T47D (cell line): ENCODE measurements around the gene PRRT1.

Experiments used
- DNase-seq, 2 experiments: peaks; one replicate each; pipeline versions ENCODE4 v3.0.0 to v3.0.0-alpha.2; 2011 to 2012; ENCODE audit warnings: low read depth in 1 of 2, low spot score in 1 of 2
- JUND ChIP-seq: IDR thresholded peaks from 2 replicates; pipeline ENCODE4 v1.6.1; 2012; ENCODE audit warnings: low read depth
- in situ Hi-C: cut with HindIII; loops from 2 replicates; pipeline ENCODE4 v1.10.0; 2016; ENCODE audit warnings: low sequenced_read_pairs, low pct_unique_long_range_greater_than_20kb

The PRRT1 gene

DNA sequence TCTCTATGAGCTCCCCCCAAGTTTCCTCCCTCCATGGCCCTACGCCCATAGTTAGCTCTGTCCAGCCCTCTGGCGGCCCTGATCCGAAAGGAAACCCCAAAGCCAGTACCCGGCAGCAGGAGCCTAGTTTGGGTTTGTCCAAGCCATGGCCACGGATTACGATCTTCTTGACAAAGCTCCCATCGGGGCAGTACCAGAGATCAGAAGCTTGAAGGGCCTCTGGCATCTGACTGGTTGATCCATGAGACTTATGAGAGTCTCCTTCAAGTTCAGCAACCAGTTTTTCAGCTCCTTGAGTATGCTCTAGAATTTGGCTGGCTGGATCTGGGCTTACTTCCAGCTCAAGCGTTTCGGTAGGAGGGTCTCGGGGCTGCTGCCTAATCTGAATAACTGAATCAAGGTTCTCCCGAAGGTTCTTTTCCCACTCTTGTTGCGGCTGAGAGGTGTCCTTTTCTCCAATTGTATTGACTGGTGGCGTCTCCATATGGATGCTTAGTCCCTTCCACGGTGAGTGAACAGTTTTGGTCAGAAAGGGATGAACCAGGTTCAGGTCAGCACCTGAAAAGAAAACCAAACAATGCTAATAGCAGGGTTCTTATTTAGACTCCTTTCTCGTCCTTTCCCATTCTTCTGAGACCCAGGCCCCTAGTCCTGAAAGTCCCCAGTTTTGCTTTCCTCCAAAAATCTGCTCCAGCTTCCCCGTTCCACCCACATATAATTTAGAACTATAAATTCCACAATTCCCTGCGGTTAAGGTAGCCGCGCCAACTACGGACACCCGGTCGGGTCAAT lies 22.2 kb downstream of the PRRT1 start:
- in situ Hi-C loops, result no loop called here
- no peak for DNase-seq
- TF ChIP-seq JUND, result no peak

DNA sequence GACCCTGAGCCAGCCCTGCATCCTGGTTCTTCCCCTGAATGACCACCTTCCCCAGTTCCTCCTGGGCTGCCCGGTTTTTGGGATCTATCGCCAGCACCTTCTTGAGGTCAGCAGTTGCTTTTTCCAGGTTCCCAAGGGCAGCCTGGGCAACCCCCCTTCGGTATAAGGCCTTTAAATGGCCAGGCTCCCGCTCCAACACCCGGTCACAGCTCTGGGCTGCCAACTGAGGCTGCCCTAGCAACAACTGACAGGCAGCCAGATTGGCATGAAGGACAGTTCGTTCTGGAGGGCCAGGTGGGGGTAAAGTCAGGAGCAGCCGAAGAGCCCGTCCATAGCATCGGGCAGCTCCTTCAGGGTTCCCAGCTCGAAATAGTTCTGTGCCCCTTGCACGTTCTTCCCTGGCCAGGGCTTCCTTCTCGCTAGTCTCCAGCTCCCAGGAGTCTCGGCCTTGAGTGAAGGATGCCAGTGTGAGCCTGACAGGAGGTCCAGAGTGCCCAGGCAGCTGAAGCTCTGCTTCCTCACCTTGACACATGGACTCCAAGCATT lies 22.9 kb downstream of the PRRT1 start:
- in situ Hi-C loops, result no loop called here
- TF ChIP-seq JUND, result no peak
- no peak for DNase-seq

- TF ChIP-seq JUND, result no peak
- DNase-seq, result peak; percentile 96 to 100
- in situ Hi-C loops, result no loop called here
Observed at GRCh38 chr6:32127717-32128592, 23.8 kb downstream of the PRRT1 start, which contains the start of gene ATF6B. TSS of gene ATF6B (minus strand) at chr6:32128246. CDS start at chr6:32128207, 39 bp downstream.

- in situ Hi-C loops, result no loop called here
- no peak for DNase-seq
- TF ChIP-seq JUND, result no peak
Observed at GRCh38 chr6:32127409-32127716, 24.4 kb downstream of the PRRT1 start.

DNA sequence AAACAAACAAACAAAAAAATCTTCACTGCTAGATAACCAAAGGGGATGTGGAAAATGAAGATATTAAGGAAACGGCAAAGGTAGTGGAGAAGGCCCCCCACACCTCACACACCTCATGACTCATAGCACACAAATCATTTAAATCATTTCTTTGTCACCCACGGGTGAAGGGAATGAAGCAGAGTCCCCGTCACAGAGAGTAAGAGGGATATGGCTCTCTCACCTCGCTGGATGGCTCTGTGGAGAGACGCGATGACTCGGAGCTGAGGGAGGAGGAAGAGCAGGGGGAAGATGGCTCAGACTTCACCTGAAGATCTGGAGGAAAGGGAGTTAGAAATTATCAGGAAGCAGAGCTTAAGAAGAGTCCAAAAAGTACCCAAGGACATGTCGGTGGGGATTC lies 24.9 kb downstream of the PRRT1 start:
- in situ Hi-C loops, result no loop called here
- no peak for TF ChIP-seq JUND
- no peak for DNase-seq

DNA sequence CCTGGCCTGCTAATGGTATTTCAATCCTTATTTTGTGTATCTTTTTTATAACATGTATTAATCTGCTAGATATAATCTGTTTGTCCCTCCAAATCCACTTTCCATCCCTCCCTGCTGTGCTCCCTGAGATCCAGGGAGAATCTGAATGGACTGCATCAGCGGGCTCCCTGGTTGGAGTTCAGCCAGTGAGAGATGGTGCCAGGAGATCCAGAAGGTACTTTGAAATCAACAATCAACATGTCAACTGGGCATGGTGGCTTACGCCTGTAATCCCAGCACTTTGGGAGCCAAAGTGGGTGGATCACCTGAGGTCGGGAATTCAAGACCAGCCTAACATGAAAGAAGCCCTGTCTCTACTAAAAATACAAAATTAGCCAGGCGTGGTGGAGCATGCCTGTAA lies 28.1 kb downstream of the PRRT1 start:
- no peak for DNase-seq
- in situ Hi-C loops, result no loop called here
- TF ChIP-seq JUND, result no peak

DNA sequence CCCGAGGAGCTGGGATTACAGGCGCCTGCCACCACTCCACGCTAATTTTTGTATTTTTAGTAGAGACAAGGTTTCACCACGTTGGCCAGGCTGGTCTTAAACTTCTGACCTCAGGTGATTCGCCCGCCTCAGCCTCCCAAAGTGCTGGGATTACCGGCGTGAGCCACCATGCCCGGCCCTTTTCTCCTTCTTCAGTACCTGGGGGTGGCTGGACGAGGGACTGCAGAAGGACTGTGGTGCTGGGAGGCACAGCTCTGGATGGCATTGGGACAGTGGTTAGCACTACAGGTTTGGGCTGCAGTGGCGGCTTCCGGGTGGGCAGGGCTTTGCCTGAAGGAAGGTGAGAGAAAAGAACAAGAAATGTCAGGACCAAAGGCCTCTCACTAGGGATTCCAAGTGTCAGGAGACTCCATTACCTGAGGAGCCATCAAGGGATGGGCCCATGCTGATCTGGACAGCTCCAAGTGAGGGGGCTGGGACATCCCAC lies 31.1 kb downstream of the PRRT1 start:
- TF ChIP-seq JUND, result no peak
- no peak for DNase-seq
- in situ Hi-C loops, result no loop called here

DNA sequence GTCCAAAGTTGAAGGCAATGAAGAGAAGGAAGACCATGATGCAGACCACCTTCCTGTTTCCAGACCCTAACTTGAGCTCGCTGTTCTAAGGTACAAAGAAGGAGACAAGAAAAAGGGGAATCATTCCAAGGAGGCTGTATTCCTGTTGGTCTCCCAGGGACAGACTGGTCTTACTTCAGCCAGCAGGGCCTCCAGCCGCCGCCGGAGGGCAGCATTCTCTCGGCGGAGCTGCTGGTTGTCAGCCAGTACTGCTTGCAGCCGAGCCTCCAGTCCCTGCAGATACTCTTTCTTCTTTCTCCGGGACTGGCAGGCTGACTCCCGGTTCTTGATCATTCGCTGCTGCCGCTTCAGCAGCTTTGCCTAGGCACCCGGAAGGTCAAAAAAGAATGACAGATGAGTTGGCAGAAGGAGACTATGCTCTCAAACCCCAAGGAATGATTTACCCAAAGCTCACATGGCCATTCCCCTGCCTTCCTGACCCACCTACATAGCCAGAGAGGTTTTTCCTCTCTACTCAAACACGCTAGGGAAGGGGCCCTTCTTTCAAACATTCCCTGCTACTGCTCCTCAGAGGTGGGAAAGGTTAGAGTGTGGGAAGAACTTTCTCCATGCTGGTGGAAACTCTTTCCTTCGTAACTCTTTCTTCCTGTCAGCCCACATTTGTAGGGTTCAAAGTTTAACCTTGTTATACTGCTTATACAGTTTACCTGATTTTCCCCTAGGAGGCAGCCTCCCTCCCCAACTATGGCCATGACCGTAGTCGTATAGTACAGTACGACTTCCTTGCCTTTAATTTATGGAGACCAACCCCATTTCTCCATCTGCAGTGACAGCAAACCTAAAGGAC lies 32.7 kb downstream of the PRRT1 start:
- in situ Hi-C loops, result no loop called here
- DNase-seq, result peak; percentile 80 to 88
- no peak for TF ChIP-seq JUND

DNA sequence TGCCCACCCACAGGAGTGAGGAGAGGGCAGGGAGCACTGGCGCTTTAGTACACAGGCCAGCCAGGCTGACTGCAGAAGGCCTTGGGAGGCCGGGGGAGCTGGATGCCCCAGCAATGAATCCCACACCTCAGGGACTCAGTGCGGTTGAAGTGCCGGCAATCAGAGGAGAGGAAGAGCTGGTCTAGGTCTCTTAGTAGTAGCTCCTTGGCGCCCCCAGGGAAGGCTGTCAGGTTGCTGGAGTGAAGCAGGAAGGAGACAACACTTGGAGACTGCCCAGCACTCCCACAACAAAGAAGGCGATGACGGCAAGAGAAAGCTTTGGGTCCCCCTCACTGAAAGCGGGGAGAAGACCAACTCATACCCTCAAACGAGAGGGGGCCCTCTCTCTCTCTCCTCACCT lies 34.3 kb downstream of the PRRT1 start:
- TF ChIP-seq JUND, result no peak
- in situ Hi-C loops, result no loop called here
- no peak for DNase-seq

DNA sequence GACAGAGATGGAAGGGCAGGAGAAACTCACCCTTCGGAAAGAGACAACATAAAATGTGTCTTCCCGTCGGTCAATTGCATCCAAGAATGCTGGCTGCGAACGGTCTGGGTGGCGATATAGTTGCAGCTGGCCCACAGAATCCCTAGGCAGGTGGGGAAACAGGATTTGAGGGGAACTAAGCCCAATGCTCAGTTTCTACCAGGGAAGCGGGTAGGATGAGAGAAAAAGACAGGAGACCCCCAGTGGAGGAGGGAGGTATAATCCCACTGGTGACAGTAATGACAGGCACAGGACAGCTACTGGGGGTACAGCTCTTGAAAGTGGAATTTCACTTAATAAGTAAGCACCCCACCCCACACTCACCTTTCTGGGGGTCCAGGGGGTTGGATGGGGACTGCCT lies 35.1 kb downstream of the PRRT1 start:
- no peak for TF ChIP-seq JUND
- in situ Hi-C loops, result no loop called here
- DNase-seq, result peak in 1 of 2 experiments; percentile 35

DNA sequence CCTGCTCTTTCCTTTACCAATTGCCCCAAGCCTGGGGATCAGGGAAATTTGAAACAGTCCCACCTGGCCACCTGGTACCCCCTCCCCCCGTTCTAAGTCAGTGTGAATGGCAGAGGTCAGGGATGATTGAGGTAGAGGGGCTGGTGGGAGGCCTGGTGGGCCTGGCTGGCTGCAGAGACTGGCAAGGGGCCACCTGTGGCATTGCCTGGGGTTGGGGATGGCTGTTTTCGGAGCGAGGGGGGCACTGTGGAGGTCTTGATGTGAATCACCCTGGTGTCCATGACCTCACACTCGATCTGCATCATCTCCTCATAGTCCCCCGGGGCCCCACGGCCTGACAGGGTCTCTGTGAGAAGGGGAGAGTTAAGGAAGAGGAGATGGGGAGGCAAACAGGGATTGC lies 36.1 kb downstream of the PRRT1 start:
- TF ChIP-seq JUND, result no peak
- DNase-seq, result no peak
- in situ Hi-C loops, result no loop called here

DNA sequence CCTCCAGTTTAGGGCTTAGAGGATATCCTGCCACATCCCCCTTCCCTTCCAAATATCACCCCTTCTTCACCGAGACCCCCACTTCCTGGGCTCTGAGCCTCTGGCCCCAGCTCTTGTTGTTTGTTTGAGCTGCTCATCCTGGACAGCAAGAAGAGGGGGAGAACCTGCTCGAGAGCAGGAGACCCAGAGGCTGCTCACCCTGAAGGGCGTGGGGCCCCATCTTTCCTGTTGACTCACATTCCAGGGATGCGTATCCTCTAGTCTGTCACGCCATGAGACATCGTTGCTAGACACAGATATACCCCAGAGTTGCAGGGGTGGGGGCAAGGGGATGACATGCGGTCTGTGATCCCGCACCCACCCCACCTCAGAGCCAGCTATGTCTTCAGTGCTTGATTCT lies 36.9 kb downstream of the PRRT1 start:
- in situ Hi-C loops, result no loop called here
- no peak for TF ChIP-seq JUND
- DNase-seq, result no peak
